Left lung (tissue), 10 donors: ENCODE measurements around the gene XBP1. TPM values are rescaled to one million over a fixed set of nuclear protein-coding genes. Genes with fewer than 3 reads are reported as not detected.
"Not testable (repeated sequence)": the region's sequence is repeated elsewhere in the genome, so short reads cannot be mapped to it uniquely, and the experiment has no call there.

ENCODE experiments used
- ATAC-seq: fragments of 200-7000 bp; cut with Tn5 transposase; one replicate; pipeline ENCODE4 v1.9.1; 2020; ENCODE audit warnings: moderate library complexity
- DNase-seq, 4 donors: peaks; one replicate each; pipeline ENCODE4 v3.0.0-alpha.2; 2013 to 2020
- H3K27ac ChIP-seq, 2 donors: fragments of 200-600 bp; sonication (generic) in 1 of 2; one replicate each; pipeline versions ENCODE4 v1.5.0 to v1.8.0; 2020 to 2021
- H3K27me3 ChIP-seq, 2 donors: fragments of 200-600 bp; sonication (generic) in 1 of 2; one replicate each; pipeline versions ENCODE4 v1.5.0 to v1.8.0; 2020 to 2021
- H3K36me3 ChIP-seq, 2 donors: fragments of 200-600 bp; sonication (generic) in 1 of 2; one replicate each; pipeline versions ENCODE4 v1.5.0 to v1.8.0; 2020 to 2021
- H3K4me1 ChIP-seq, 2 donors: fragments of 200-600 bp; one replicate each; pipeline ENCODE4 v1.8.0; 2021
- H3K4me3 ChIP-seq, 2 donors: fragments of 200-600 bp; sonication (generic) in 1 of 2; one replicate each; pipeline versions ENCODE4 v1.5.0 to v1.8.0; 2020 to 2021; ENCODE audit warnings: mild to moderate bottlenecking in 1 of 2
- H3K9me3 ChIP-seq, 2 donors: fragments of 200-600 bp; sonication (generic) in 1 of 2; one replicate each; pipeline versions ENCODE4 v1.5.0 to v1.8.0; 2020 to 2021
- CTCF ChIP-seq, 2 donors: fragments of 200-600 bp; sonication (generic) in 1 of 2; IDR thresholded peaks; one replicate each; pipeline versions ENCODE4 v1.5.0 to v1.8.0; 2021; ENCODE audit warnings: antibody characterized with exemption in 2 of 2
- intact Hi-C, 2 donors: fragments of 100-400 bp; cut with DNase I; formaldehyde crosslinking; loops; one replicate each; pipeline versions ENCODE4 v1.11.2 to v1.14.2; 2022
- polyA plus RNA-seq, 6 donors: library from polyadenylated mRNA; unstranded; fragments of 120-200 nt; gene quantifications; one replicate each; pipeline ENCODE4 v1.2.1, GENCODE V29; 2013; ENCODE audit not compliant: insufficient read length in 6 of 6
- total RNA-seq, 2 donors: library from RNA; stranded (reverse); fragmentation: NEBNext Ultra II Directional; extraction: Animal tissue kit (Norgen Biotek cat#: 25700); gene quantifications; one replicate each; pipeline ENCODE4 v1.2.1, GENCODE V29; 2021
- donor health status: DM: no; HTN: yes; CAD: no.
- donor health status: DM: no; HTN: no; CAD: no.

Gene XBP1
- total and polyA plus RNA-seq, 8 donors = 89.0 to 259 (median 113) TPM

GRCh38 chr22:28769394-28770085 is 30.8 kb downstream of the XBP1 start:
- intact Hi-C loops = no loop called here
- H3K27ac ChIP-seq = no peak overlapping the region

GRCh38 chr22:28768701-28769393 is 31.5 kb downstream of the XBP1 start:
- Histone ChIP-seq H3K9me3 (peaks cover 0 to 7% of the 10 kb centered on the region in 2 donors), H3K4me3 (no peak overlapping the region), H3K27ac (no peak overlapping the region), H3K36me3 (no peaks in the 10 kb centered on the region), H3K4me1 (peaks cover 0 to 7% of the 10 kb centered on the region in 2 donors), H3K27me3 (no peaks in the 10 kb centered on the region)
- no peak for TF ChIP-seq CTCF (IDR thresholded peaks at IDR 0.05)
- DNase-seq = no peak
- ATAC-seq = no peak
- intact Hi-C loops = no loop called here

More at GRCh38 chr22:28769394-28770085, 30.8 kb downstream of the XBP1 start:
- Histone ChIP-seq H3K27me3 (no peaks in the 10 kb centered on the region), H3K4me1 (peaks cover under 1 to 14% of the 10 kb centered on the region in 2 donors), H3K4me3 (no peak overlapping the region), H3K9me3 (peaks cover 0 to 7% of the 10 kb centered on the region in 2 donors), H3K36me3 (peaks cover 0 to 3% of the 10 kb centered on the region in 2 donors)
- no peak for DNase-seq
- no peak for ATAC-seq
- no peak for TF ChIP-seq CTCF (IDR thresholded peaks at IDR 0.05)

GRCh38 chr22:28766628-28767027 is 33.7 kb downstream of the XBP1 start:
- ATAC-seq (no peak), DNase-seq (no peak)
- intact Hi-C loops = no loop called here
- no peaks in the 10 kb centered on the region for H3K27me3 ChIP-seq
- no peak overlapping the region for H3K4me3 ChIP-seq
- no peaks in the 10 kb centered on the region for H3K36me3 ChIP-seq
- no peak overlapping the region for H3K27ac ChIP-seq
- no peaks in the 10 kb centered on the region for H3K4me1 ChIP-seq
- H3K9me3 ChIP-seq = peaks cover 0 to 7% of the 10 kb centered on the region in 2 donors
- TF ChIP-seq CTCF (IDR thresholded peaks at IDR 0.05) = no peak

- H3K4me3 ChIP-seq, H3K36me3 ChIP-seq, ATAC-seq, H3K4me1 ChIP-seq, H3K27ac ChIP-seq, H3K9me3 ChIP-seq, H3K27me3 ChIP-seq, intact Hi-C loops, DNase-seq: not testable (repeated sequence)
These were observed 38.4 kb downstream of the XBP1 start for GRCh38 chr22:28762000-28762399.

- ATAC-seq = no peak
These were observed 39.0 kb downstream of the XBP1 start for GRCh38 chr22:28761449-28761755.

More at GRCh38 chr22:28761449-28761755, 39.0 kb downstream of the XBP1 start:
- Histone ChIP-seq H3K36me3 (no peaks in the 10 kb centered on the region), H3K9me3 (no peaks in the 10 kb centered on the region), H3K27me3 (no peaks in the 10 kb centered on the region), H3K4me3 (no peak overlapping the region), H3K27ac (no peak overlapping the region), H3K4me1 (peaks cover 2 to 7% of the 10 kb centered on the region in 2 donors)
- no peak for DNase-seq
- no peak for TF ChIP-seq CTCF (IDR thresholded peaks at IDR 0.05)
- intact Hi-C loops = no loop called here
